Measurements from ENCODE around the gene ASL.
"Not testable (repeated sequence)": the region's sequence is repeated elsewhere in the genome, so short reads cannot be mapped to it uniquely, and the experiment has no call there.

Gene ASL

GRCh38 chr7:66119245-66119850 is 43.7 kb downstream of the ASL start:
- DNase-seq (ENCODE audit: low read depth, low spot score): no peak

- DNase-seq (ENCODE audit: low read depth, low spot score): no peak
Measured at GRCh38 chr7:66123175-66123528, 47.5 kb downstream of the ASL start.

GRCh38 chr7:66124569-66124861 is 48.9 kb downstream of the ASL start:
- DNase-seq (ENCODE audit: low read depth, low spot score): not testable (repeated sequence)

DNA sequence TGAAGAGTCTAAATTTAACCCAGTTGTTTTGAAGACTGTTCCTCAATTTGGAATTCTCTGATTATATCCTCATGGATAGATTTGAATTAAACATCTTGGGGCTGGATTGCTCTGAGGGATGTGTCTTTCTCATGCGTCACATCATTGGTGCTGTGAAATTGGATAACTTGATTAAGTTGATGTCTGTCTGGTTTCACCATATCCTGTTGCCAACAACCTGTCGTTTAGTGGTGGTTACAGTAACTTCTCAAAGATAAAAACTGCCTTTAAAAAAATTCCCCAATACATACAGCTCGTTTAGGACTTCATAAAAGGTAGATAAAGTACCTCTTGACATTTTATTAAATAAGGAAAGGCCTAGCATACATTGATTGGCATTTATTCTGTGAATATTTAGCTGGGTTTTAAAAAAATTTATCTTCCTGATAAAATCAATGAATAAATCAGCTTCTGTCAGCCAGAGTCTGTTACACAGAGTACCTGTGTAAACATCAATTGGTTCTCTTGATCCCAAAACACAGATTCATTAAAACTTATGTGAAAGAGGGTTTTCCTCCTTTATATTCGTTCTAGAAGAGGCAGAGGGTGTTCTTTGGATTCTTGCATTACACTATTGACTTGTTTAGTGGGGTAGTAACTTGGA is 49.6 kb downstream of the ASL start:
- DNase-seq (ENCODE audit: low read depth, low spot score): no peak

- not testable (repeated sequence) for DNase-seq (ENCODE audit: low read depth, low spot score)
Measured at GRCh38 chr7:66125781-66126352, 50.2 kb downstream of the ASL start.

- not testable (repeated sequence) for DNase-seq (ENCODE audit: low read depth, low spot score)
Measured at GRCh38 chr7:66127172-66127571, 51.6 kb downstream of the ASL start.

GRCh38 chr7:66138994-66139752 is 63.6 kb downstream of the ASL start:
- DNase-seq (ENCODE audit: low read depth, low spot score): no peak

GRCh38 chr7:66140924-66141323 is 65.3 kb downstream of the ASL start:
- no peak for DNase-seq (ENCODE audit: low read depth, low spot score)

DNA sequence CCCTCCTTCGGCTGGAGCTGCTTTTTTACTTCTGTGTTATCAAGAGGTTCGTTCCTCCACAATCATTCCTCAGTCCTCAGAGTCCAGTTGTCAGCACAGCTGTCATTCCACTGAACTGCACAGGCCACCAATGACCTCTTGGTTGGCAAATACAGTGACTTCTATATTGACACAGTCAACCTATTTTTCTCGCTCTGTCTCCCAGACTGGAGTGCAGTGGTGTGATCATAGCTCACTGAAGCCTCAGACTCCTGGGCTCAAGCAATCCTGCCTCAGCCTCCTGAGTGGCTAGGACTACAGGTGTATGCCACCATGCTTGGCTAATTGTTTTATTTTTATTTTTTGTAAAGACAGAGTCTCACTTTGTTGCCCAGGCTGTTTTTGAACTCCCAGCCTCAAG is 66.7 kb downstream of the ASL start:
- no peak for DNase-seq (ENCODE audit: low read depth, low spot score)

DNA sequence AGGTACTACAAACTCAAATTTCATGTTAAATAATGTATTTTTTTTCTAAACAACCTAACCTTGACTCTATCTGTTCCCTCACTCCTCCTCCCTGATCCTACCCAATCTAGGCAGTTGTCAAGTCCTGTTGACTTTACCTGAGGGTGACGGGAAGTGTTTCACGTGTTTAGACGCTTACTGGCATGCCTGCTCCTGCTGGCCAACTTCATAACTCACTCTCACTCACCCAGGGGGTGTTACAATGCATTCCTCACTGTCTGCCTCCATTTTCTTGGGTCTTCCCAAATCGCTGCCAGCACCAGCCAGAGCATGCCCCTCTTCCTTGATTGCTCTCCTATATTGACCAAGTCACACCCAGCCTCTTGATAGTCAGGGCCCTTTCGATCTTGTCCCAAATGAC is 67.4 kb downstream of the ASL start:
- DNase-seq (ENCODE audit: low read depth, low spot score): no peak
